Panc1 (cell line): ENCODE measurements around the gene TMEM200B. TPM values are rescaled to one million over a fixed set of nuclear protein-coding genes. Genes with fewer than 3 reads are reported as not detected.

Source experiments
- ATAC-seq: fragments of 200-7000 bp; cut with Tn5 transposase; 2 replicates; pipeline ENCODE4 v1.9.1; 2020; ENCODE audit warnings: mild to moderate bottlenecking, moderate library complexity
- BruUV-seq: library from RNA; stranded (reverse); fragments of 400-500 nt; replicated peaks from 2 replicates; lab custom pipeline; 2021; lab: Mats Ljungman, UMichigan
- CTCF ChIA-PET: fragments of 300-600 bp; sonication (Branson Sonifier 250); formaldehyde crosslinking; loops from one replicate; lab custom pipeline; 2022; ENCODE audit warnings: antibody characterized with exemption; lab: Charles Lee
- POLR2A ChIA-PET: fragments of 300-600 bp; sonication (Branson Sonifier 250); formaldehyde crosslinking; loops from one replicate; lab custom pipeline; 2022; ENCODE audit warnings: antibody characterized with exemption; lab: Charles Lee
- DNase-seq: peaks from one replicate; pipeline ENCODE4 v3.0.0-alpha.2; 2010; ENCODE audit warnings: low read depth, low spot score
- H3K27ac ChIP-seq: 2 replicates; pipeline ENCODE4 v1.5.1; 2011; ENCODE audit warnings: mild to moderate bottlenecking, low read length, inconsistent platforms
- H3K27me3 ChIP-seq: fragments of 200-500 bp; sonication (Bioruptor generic); 2 replicates; pipeline ENCODE4 v1.6.0; 2014; ENCODE audit warnings: low read length, inconsistent platforms; ENCODE audit not compliant: control insufficient read depth, insufficient read depth
- H3K36me3 ChIP-seq: fragments of 200-500 bp; sonication (Bioruptor generic); 2 replicates; pipeline ENCODE4 v1.5.1; 2014; ENCODE audit warnings: inconsistent platforms, mild to moderate bottlenecking, low read length, moderate library complexity; ENCODE audit not compliant: control insufficient read depth, insufficient read depth
- H3K4me1 ChIP-seq: 2 replicates; pipeline ENCODE4 v1.5.1; 2011; ENCODE audit warnings: inconsistent platforms, mild to moderate bottlenecking, low read length, moderate library complexity; ENCODE audit not compliant: control insufficient read depth, insufficient read depth
- H3K4me3 ChIP-seq, 2 experiments: 2 replicates each; pipeline ENCODE4 v1.5.1; 2011 to 2012; ENCODE audit warnings: low read depth in 2 of 2, low read length in 2 of 2, mild to moderate bottlenecking in 2 of 2, inconsistent platforms in 1 of 2, moderate library complexity in 1 of 2
- H3K9me3 ChIP-seq: fragments of 200-500 bp; sonication (Bioruptor generic); 2 replicates; pipeline ENCODE4 v1.5.1; 2014; ENCODE audit warnings: low read depth, mild to moderate bottlenecking, inconsistent platforms, low read length, moderate library complexity; ENCODE audit not compliant: control insufficient read depth, insufficient read depth
- POLR2AphosphoS5 ChIP-seq: IDR thresholded peaks from 2 replicates; pipeline ENCODE4 v1.6.1; 2012; ENCODE audit warnings: mild to moderate bottlenecking, low read depth, low read length, moderate library complexity
- SIN3A ChIP-seq: IDR thresholded peaks from 2 replicates; pipeline ENCODE4 v1.6.1; 2012; ENCODE audit warnings: low read depth, mild to moderate bottlenecking, low read length, moderate library complexity, borderline replicate concordance; ENCODE audit not compliant: insufficient read depth
- TCF7L2 ChIP-seq: IDR thresholded peaks from 2 replicates; pipeline ENCODE4 v1.6.1; 2011; ENCODE audit warnings: mild to moderate bottlenecking, low read depth, low read length, inconsistent platforms
- in situ Hi-C: cut with HindIII; loops from 2 replicates; pipeline ENCODE4 v1.10.0; 2016; ENCODE audit warnings: low sequenced_read_pairs, low pct_unique_long_range_greater_than_20kb
- intact Hi-C: fragments of 100-400 bp; cut with micrococcal nuclease; formaldehyde crosslinking; loops from one replicate; pipeline ENCODE4 v1.10.0; 2022; ENCODE audit not compliant: unreplicated experiment
- total RNA-seq: library from RNA; stranded (reverse); gene quantifications from one replicate; pipeline ENCODE4 v1.2.1, GENCODE V29; 2021; ENCODE audit not compliant: unreplicated experiment
- TF ChIP-seq, protein P1 (sequence below), 2 experiments: IDR thresholded peaks; 2 replicates each; pipeline ENCODE4 v1.6.1; 2011 to 2012; ENCODE audit warnings: low read depth in 2 of 2, control low read depth in 1 of 2, low read length in 1 of 2, mild to moderate bottlenecking in 1 of 2, moderate library complexity in 1 of 2; ENCODE audit not compliant: insufficient read depth in 1 of 2
- TF ChIP-seq, protein P2 (sequence below): fragments of 450-650 bp; IDR thresholded peaks from 2 replicates; pipeline ENCODE4 v1.5.1; 2017; ENCODE audit warnings: mild to moderate bottlenecking

Gene TMEM200B
- total RNA-seq, 1 experiment from 2014 or later: 2.1 TPM

DNA sequence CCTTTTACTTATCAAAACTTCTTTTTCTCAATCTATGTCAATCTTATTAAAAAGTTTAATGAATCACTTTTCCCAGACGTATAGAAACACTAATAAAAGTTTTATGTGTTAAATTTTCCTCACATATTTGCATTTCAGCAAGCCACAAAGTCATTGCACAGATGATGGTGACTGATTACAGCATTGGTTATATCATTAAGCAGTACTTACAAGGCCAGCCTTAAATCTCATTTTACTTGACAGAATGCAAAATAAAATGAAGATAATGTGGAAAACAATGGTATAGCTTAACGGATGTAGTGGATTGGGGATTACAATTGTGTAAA is 39.5 kb downstream of the TMEM200B start:
- ATAC-seq (no peak), DNase-seq (no peak)
- H3K27me3 ChIP-seq: no peaks in the 10 kb centered on the region
- no peaks in the 10 kb centered on the region for H3K36me3 ChIP-seq
- intact Hi-C loops (no loop called here), in situ Hi-C loops (no loop called here)
- H3K27ac ChIP-seq: no peak overlapping the region
- H3K4me3 ChIP-seq: no peak overlapping the region
- no peak for TF ChIP-seq TCF7L2
- TF ChIP-seq SIN3A: no peak
- no peak for TF ChIP-seq POLR2AphosphoS5
- TF ChIP-seq, protein P1, sequence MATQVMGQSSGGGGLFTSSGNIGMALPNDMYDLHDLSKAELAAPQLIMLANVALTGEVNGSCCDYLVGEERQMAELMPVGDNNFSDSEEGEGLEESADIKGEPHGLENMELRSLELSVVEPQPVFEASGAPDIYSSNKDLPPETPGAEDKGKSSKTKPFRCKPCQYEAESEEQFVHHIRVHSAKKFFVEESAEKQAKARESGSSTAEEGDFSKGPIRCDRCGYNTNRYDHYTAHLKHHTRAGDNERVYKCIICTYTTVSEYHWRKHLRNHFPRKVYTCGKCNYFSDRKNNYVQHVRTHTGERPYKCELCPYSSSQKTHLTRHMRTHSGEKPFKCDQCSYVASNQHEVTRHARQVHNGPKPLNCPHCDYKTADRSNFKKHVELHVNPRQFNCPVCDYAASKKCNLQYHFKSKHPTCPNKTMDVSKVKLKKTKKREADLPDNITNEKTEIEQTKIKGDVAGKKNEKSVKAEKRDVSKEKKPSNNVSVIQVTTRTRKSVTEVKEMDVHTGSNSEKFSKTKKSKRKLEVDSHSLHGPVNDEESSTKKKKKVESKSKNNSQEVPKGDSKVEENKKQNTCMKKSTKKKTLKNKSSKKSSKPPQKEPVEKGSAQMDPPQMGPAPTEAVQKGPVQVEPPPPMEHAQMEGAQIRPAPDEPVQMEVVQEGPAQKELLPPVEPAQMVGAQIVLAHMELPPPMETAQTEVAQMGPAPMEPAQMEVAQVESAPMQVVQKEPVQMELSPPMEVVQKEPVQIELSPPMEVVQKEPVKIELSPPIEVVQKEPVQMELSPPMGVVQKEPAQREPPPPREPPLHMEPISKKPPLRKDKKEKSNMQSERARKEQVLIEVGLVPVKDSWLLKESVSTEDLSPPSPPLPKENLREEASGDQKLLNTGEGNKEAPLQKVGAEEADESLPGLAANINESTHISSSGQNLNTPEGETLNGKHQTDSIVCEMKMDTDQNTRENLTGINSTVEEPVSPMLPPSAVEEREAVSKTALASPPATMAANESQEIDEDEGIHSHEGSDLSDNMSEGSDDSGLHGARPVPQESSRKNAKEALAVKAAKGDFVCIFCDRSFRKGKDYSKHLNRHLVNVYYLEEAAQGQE (IDR thresholded peaks at IDR 0.05; ENCODE audit: insufficient read depth in 1 of 2, low read depth in 2 of 2, low read length in 1 of 2): no peak
- TF ChIP-seq, protein P2, sequence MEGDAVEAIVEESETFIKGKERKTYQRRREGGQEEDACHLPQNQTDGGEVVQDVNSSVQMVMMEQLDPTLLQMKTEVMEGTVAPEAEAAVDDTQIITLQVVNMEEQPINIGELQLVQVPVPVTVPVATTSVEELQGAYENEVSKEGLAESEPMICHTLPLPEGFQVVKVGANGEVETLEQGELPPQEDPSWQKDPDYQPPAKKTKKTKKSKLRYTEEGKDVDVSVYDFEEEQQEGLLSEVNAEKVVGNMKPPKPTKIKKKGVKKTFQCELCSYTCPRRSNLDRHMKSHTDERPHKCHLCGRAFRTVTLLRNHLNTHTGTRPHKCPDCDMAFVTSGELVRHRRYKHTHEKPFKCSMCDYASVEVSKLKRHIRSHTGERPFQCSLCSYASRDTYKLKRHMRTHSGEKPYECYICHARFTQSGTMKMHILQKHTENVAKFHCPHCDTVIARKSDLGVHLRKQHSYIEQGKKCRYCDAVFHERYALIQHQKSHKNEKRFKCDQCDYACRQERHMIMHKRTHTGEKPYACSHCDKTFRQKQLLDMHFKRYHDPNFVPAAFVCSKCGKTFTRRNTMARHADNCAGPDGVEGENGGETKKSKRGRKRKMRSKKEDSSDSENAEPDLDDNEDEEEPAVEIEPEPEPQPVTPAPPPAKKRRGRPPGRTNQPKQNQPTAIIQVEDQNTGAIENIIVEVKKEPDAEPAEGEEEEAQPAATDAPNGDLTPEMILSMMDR: no peak
- H3K9me3 ChIP-seq: no peaks in the 10 kb centered on the region
- H3K4me1 ChIP-seq: no peaks in the 10 kb centered on the region
- CTCF ChIA-PET: no interaction called here
- POLR2A ChIA-PET: no interaction called here
- BruUV-seq: no TSS peak

DNA sequence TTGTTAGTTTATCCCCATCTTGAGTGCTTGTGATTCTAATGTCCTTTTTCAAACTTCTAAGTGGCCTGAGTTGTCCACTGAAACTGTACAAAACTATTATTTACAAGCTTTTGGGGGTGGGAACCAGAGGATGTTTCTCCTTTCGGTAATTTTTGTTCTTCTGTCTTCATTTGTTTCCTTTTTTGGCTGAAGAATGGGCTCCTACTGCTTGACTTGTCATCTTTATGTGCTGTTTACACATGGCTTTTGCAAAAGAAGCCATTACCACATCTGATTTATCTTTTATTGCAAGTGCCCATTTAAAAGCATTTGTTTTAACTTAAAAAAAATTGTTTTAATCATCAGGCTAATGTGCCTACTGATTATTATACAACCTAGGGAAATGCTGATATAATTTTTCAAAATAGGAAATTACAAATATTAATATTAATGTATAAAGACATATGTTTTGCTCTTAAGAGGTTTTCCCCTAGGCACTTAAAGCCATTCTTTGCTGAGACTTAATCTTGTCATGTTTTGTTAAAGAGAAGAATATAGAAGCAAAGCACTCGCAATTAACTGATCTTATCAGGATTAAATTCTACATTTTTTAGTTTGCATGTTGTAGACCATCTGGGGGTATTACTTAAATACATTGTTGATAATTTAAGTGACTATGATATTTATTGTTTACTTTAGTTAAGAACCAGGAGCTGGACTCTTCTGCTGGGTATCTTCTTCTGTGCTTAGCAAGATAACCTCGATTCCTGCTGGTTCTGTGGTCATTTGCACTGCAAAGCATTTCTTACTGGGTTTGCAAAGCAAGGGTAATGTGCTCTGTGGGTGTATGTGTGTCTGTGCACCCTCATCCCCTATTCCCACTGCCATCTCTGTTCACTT is 40.1 kb downstream of the TMEM200B start:
- H3K4me3 ChIP-seq: no peak overlapping the region
- no peak overlapping the region for H3K27ac ChIP-seq
- in situ Hi-C loops (no loop called here), intact Hi-C loops (no loop called here)
- DNase-seq: no peak
- CTCF ChIA-PET: no interaction called here
- no peaks in the 10 kb centered on the region for H3K9me3 ChIP-seq
- no peaks in the 10 kb centered on the region for H3K27me3 ChIP-seq
- ATAC-seq: no peak
- POLR2A ChIA-PET: interaction anchor here (0.7 kb wide), 1 partner anchor 323 kb away, joined by 6 read pairs; no protein-coding TSS in a partner anchor
- H3K4me1 ChIP-seq: no peaks in the 10 kb centered on the region
- TF ChIP-seq POLR2AphosphoS5: no peak
- TF ChIP-seq, protein P2: no peak
- TF ChIP-seq TCF7L2: no peak
- no peak for TF ChIP-seq SIN3A
- TF ChIP-seq, protein P1 (IDR thresholded peaks at IDR 0.05; ENCODE audit: insufficient read depth in 1 of 2, low read depth in 2 of 2, low read length in 1 of 2): no peak
- H3K36me3 ChIP-seq: no peaks in the 10 kb centered on the region
- BruUV-seq: no TSS peak
